Cardiac muscle cell (in vitro differentiated cells and primary cell): Measurements from ENCODE around the gene PARM1. TPM values are rescaled to one million over a fixed set of nuclear protein-coding genes. Genes with fewer than 3 reads are reported as not detected.

Experiments
- DNase-seq, 2 donors: peaks; one replicate each; pipeline versions ENCODE4 v3.0.0 to v3.0.0-alpha.2; 2010 to 2017; ENCODE audit warnings: low read depth in 1 of 2, low spot score in 1 of 2
- H3K27ac ChIP-seq: fragments of 200-600 bp; sonication (generic); 2 replicates; pipeline ENCODE4 v1.5.1; 2016
- H3K27me3 ChIP-seq: fragments of 200-600 bp; sonication (generic); 2 replicates; pipeline ENCODE4 v1.6.0; 2016; ENCODE audit warnings: control low read depth
- H3K36me3 ChIP-seq: fragments of 200-600 bp; sonication (generic); 2 replicates; pipeline ENCODE4 v1.5.1; 2016; ENCODE audit warnings: control low read depth
- H3K4me1 ChIP-seq: fragments of 200-600 bp; sonication (generic); 2 replicates; pipeline ENCODE4 v1.8.1; 2017; ENCODE audit warnings: low read depth, mild to moderate bottlenecking, mixed run types
- H3K4me3 ChIP-seq: fragments of 200-600 bp; sonication (generic); 2 replicates; pipeline ENCODE4 v1.5.1; 2016; ENCODE audit warnings: mild to moderate bottlenecking
- H3K9me3 ChIP-seq: fragments of 200-600 bp; sonication (generic); 2 replicates; pipeline ENCODE4 v1.5.1; 2017; ENCODE audit warnings: low read depth, mild to moderate bottlenecking, control low read depth
- polyA plus RNA-seq: library from polyadenylated mRNA; unstranded; fragments of >200 nt; fragmentation: Nextera tagmentation; extraction: Ambion mirVana; gene quantifications from 2 replicates; pipeline ENCODE4 v1.2.1, GENCODE V29; 2016
- total RNA-seq: library from RNA; depleted of rRNA; stranded (reverse); fragments of >200 nt; gene quantifications from 2 replicates; pipeline ENCODE4 v1.2.3, GENCODE V29; 2016
- TF ChIP-seq, protein P1 (sequence below): IDR thresholded peaks from 2 replicates; pipeline ENCODE4 v1.5.1; 2012; ENCODE audit warnings: low read depth, mild to moderate bottlenecking, low read length

The PARM1 gene
- total and polyA plus RNA-seq, 2 experiments from 2014 or later = 8.0 to 10.9 TPM

DNA sequence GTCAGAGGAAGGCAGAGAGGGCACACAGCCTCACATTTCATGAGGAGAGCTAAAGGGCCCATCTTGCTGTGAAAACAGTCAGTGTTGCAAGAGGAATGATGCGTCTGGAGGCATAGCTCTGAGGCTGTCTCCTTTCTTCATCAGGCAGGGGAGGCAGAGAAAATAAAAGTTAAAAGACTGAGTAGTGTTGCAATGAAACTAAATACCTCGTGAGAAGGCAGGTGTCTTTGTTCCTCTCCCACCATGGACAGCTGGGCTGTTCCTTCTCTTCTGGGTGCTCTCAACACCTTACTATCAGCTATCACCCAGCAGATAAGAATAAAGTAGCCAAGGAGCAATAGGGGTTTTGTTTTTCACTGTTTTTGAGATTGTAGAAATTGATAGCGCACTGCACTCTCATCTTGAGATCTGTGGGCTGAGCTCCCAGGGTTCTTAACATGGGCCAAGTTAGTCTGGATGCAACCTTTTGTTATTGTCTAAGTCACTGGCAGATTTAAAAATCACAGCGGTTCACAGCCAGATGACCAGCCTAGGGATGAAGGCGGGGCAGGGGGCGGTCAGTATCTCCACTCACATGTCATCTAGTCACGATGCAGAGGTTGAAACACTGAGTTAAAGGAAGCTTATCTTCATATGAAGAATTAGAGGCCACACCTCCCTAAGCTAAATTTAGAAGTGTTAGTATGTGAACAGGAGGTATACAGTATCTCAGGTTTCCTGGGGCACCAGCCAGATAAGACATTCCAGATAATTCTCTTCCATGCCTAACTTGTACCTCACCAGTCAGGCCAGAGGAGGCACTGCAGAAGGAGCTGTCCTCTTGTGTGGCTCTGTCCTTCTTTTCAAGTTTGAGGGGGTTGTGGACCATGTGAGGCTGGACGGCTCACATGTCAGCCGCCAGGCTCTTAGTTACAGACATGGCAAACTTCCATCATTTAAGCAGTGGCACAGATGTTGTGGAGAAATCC lies 36.9 kb downstream of the PARM1 start:
- DNase-seq = peak; percentile 5 to 90
- Histone ChIP-seq H3K4me3 (no peak overlapping the region), H3K9me3 (no peaks in the 10 kb centered on the region), H3K27ac (peak overlapping the region; percentile 95), H3K4me1 (peaks cover 44% of the 10 kb centered on the region), H3K36me3 (no peaks in the 10 kb centered on the region), H3K27me3 (no peaks in the 10 kb centered on the region)
- TF ChIP-seq, protein P1, sequence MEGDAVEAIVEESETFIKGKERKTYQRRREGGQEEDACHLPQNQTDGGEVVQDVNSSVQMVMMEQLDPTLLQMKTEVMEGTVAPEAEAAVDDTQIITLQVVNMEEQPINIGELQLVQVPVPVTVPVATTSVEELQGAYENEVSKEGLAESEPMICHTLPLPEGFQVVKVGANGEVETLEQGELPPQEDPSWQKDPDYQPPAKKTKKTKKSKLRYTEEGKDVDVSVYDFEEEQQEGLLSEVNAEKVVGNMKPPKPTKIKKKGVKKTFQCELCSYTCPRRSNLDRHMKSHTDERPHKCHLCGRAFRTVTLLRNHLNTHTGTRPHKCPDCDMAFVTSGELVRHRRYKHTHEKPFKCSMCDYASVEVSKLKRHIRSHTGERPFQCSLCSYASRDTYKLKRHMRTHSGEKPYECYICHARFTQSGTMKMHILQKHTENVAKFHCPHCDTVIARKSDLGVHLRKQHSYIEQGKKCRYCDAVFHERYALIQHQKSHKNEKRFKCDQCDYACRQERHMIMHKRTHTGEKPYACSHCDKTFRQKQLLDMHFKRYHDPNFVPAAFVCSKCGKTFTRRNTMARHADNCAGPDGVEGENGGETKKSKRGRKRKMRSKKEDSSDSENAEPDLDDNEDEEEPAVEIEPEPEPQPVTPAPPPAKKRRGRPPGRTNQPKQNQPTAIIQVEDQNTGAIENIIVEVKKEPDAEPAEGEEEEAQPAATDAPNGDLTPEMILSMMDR = no peak

DNA sequence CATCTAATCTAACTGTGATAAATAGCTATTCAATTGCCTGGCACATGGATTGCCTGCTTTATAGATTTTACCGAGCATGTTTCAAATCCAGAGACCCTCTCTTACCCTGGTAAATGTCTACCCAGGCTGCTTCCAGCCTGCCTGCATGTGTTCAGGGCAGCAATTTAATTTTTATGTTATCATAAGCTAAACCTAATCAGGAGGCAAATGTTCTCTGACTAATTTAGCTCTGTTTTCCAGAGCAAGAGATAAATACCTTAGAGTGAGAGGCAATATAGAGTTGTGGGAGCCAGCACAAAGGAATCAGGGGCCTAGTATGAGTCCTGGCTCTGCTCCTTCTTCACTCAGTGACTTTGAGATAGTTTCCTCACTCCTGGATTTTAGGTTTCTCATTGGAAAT lies 37.7 kb downstream of the PARM1 start:
- DNase-seq = no peak
- Histone ChIP-seq H3K27ac (peak overlapping the region; percentile 95), H3K36me3 (no peaks in the 10 kb centered on the region), H3K4me1 (peaks cover 44% of the 10 kb centered on the region), H3K9me3 (no peaks in the 10 kb centered on the region), H3K4me3 (no peak overlapping the region), H3K27me3 (no peaks in the 10 kb centered on the region)
- TF ChIP-seq, protein P1 = no peak

DNA sequence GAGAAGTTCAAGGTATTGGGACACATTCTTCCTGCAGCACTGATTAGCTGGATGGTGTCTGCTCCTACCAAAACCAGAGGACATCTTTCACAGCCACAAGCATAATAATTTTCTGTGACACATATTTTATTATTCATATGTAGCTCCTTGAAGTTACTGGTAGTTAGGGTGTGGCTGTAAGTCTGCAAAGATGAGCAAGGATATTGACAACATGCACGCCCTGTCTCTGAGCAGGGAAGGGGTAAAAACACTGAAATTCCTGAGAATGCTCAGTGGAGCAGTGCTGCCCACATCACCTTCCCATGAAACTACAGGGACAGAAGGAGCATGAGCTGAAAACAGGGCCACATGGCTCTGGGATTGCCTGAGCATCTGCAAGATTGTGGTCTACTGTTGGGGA lies 38.9 kb downstream of the PARM1 start:
- TF ChIP-seq, protein P1 = no peak
- Histone ChIP-seq H3K27ac (peak overlapping the region; percentile 95), H3K27me3 (no peaks in the 10 kb centered on the region), H3K9me3 (no peaks in the 10 kb centered on the region), H3K4me1 (peaks cover 44% of the 10 kb centered on the region), H3K4me3 (no peak overlapping the region), H3K36me3 (no peaks in the 10 kb centered on the region)
- no peak for DNase-seq

DNA sequence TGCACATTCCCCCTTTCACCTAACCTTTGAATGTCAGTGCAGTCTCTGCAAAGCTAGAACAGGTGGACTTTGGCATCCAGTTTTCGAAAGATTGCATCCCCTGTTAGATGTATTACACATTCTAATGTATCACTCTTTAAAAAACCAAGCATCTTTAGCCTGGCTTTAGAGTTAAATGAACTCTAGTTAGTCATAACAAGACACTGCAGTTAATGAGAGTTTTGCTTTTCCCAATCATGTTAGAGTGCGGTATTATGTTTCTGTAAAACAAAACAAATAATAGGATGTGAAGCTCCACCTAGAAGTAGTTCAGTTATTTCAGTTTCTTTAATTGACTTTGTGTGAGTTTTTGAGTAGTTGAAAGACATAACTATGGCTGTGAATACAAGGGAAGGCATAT lies 42.2 kb downstream of the PARM1 start:
- no peak for DNase-seq
- TF ChIP-seq, protein P1 = no peak

DNA sequence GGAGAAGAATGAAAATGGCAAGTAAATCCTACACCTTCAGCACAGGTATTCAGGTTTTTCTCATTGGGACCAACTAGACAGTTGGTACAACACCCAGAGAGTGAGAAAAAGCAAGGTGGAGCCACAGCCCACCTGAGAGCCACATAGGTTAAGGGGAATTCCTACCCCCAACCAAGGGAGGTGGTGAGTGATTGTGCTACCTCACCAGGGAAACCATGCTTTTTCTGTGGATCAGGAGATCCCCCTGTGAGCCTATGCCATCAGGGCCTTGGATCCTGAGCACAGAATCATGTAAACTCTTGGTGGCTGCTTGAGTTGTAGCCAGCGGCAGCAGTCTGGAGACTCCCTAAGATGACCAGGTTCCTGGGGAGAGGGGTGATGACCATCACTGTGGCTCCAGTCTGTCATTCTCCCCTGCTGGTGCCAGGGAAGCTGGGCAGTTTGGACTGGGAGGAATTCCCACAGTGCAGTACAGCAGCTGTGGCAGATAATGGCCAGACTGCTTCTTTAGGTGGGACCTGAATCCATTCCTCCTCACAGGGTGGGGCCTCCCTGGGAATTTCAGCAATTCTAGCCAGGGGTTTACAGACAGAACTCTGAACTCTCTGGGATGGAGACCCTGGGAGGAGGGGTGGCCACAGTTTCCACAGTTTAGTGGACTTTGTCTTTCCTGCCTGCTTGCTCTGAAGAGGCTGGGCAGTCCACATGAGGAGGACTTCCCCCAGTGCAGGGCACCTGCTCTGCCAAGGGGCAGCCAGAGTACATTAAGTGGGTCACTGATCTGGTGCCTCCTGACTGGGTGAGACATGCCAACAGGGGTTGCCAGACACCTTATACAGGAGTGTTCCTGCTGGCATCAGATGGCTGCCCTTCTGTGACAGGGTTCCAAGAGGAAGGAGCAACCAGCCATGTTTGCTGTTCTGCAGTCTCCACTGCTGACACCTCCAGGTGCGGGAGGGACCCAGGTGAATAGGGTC lies 43.2 kb downstream of the PARM1 start:
- no peak overlapping the region for H3K4me3 ChIP-seq
- no peak overlapping the region for H3K27ac ChIP-seq
- H3K36me3 ChIP-seq = no peaks in the 10 kb centered on the region
- H3K27me3 ChIP-seq = no peaks in the 10 kb centered on the region
- H3K4me1 ChIP-seq = peaks cover 8% of the 10 kb centered on the region
- no peak for DNase-seq
- TF ChIP-seq, protein P1 = no peak
- no peaks in the 10 kb centered on the region for H3K9me3 ChIP-seq

More for the DNA sequence above, 42.2 kb downstream of the PARM1 start:
- H3K4me3 ChIP-seq = no peak overlapping the region
- H3K4me1 ChIP-seq = peaks cover 18% of the 10 kb centered on the region
- H3K36me3 ChIP-seq = no peaks in the 10 kb centered on the region
- H3K9me3 ChIP-seq = no peaks in the 10 kb centered on the region
- H3K27ac ChIP-seq = no peak overlapping the region
- no peaks in the 10 kb centered on the region for H3K27me3 ChIP-seq
